DMS 273 treated with DMSO at 0.1 percent for 48 hours (cell line): ENCODE data around the gene BTAF1.
"Not testable (repeated sequence)": the region's sequence is repeated elsewhere in the genome, so short reads cannot be mapped to it uniquely, and the experiment has no call there.

ENCODE experiments used
- DNase-seq: peaks from one replicate; lab custom pipeline; 2025; lab: John Stamatoyannopoulos, UW

Gene BTAF1

GRCh38 chr10:91923371-91924211 is at the start of gene BTAF1:
TSS of gene BTAF1 (plus strand) at chr10:91923770. CDS start at chr10:91924077, 307 bp downstream.
- peak; percentile 76 for DNase-seq

- no peak for DNase-seq
Observed at GRCh38 chr10:91875156-91875555, 48.4 kb upstream of the BTAF1 start.

- no peak for DNase-seq
Observed at GRCh38 chr10:91875779-91876178, 47.8 kb upstream of the BTAF1 start.

GRCh38 chr10:91879515-91880170 is 43.9 kb upstream of the BTAF1 start:
- no peak for DNase-seq

- no peak for DNase-seq
Observed at GRCh38 chr10:91880310-91880709, 43.3 kb upstream of the BTAF1 start.

GRCh38 chr10:91883549-91884444 is 39.8 kb upstream of the BTAF1 start:
- DNase-seq, result no peak

- DNase-seq, result no peak
Observed at GRCh38 chr10:91884536-91884935, 39.0 kb upstream of the BTAF1 start.

- DNase-seq, result no peak
Observed at GRCh38 chr10:91885362-91886079, 38.0 kb upstream of the BTAF1 start.

- DNase-seq, result no peak
Observed at GRCh38 chr10:91886954-91887271, 36.7 kb upstream of the BTAF1 start.

GRCh38 chr10:91887272-91888076 is 36.1 kb upstream of the BTAF1 start:
- no peak for DNase-seq

- no peak for DNase-seq
Observed at GRCh38 chr10:91891125-91892001, 32.2 kb upstream of the BTAF1 start.

- DNase-seq, result no peak
Observed at GRCh38 chr10:91893051-91893450, 30.5 kb upstream of the BTAF1 start.

- not testable (repeated sequence) for DNase-seq
Observed at GRCh38 chr10:91894261-91894685, 29.3 kb upstream of the BTAF1 start.

- no peak for DNase-seq
Observed at GRCh38 chr10:91896212-91896756, 27.3 kb upstream of the BTAF1 start.

- DNase-seq, result no peak
Observed at GRCh38 chr10:91897421-91897820, 26.1 kb upstream of the BTAF1 start.

- DNase-seq, result no peak
Observed at GRCh38 chr10:91901784-91902677, 21.5 kb upstream of the BTAF1 start.

GRCh38 chr10:91907033-91907594 is 16.5 kb upstream of the BTAF1 start:
- DNase-seq, result no peak

GRCh38 chr10:91907914-91908336 is 15.6 kb upstream of the BTAF1 start:
- no peak for DNase-seq
